Stimulated activated CD4-positive, alpha-beta T cell treated with anti-CD3 and anti-CD28 coated beads, TNF-alpha, amount 100 ng/mL, for 1 hour (primary cell): ENCODE measurements around the gene ZBED4.
"Not testable (repeated sequence)": the region's sequence is repeated elsewhere in the genome, so short reads cannot be mapped to it uniquely, and the experiment has no call there.

ENCODE experiments used
- DNase-seq, 3 donors: peaks; one replicate each; pipeline ENCODE4 v3.0.0-alpha.2; 2020; ENCODE audit warnings: low read depth in 3 of 3, low spot score in 1 of 3

The ZBED4 gene

GRCh38 chr22:49850959-49851802, 2.5 kb upstream of the ZBED4 start:
- no peak for DNase-seq

- not testable (repeated sequence) for DNase-seq
Measured at GRCh38 chr22:49852568-49852897, 1.1 kb upstream of the ZBED4 start.

GRCh38 chr22:49853981-49854831, 562 bp downstream of the ZBED4 start:
- DNase-seq = no peak

GRCh38 chr22:49855251-49855911, 1.7 kb downstream of the ZBED4 start:
- no peak for DNase-seq

GRCh38 chr22:49856343-49856742, 2.7 kb downstream of the ZBED4 start:
- no peak for DNase-seq

GRCh38 chr22:49856766-49857618, 3.3 kb downstream of the ZBED4 start:
- no peak for DNase-seq

GRCh38 chr22:49858827-49859226, 5.2 kb downstream of the ZBED4 start:
- DNase-seq = no peak

- DNase-seq = no peak
Measured at GRCh38 chr22:49861642-49862495, 8.2 kb downstream of the ZBED4 start.

- DNase-seq = no peak
Measured at GRCh38 chr22:49862496-49862776, 8.8 kb downstream of the ZBED4 start.

- DNase-seq = no peak
Measured at GRCh38 chr22:49863931-49864330, 10.3 kb downstream of the ZBED4 start.

GRCh38 chr22:49865156-49865555, 11.5 kb downstream of the ZBED4 start:
- no peak for DNase-seq

- DNase-seq = no peak
Measured at GRCh38 chr22:49866134-49866533, 12.5 kb downstream of the ZBED4 start.

- no peak for DNase-seq
Measured at GRCh38 chr22:49866646-49867045, 13.0 kb downstream of the ZBED4 start.

GRCh38 chr22:49867303-49868265, 13.9 kb downstream of the ZBED4 start:
- DNase-seq = no peak

GRCh38 chr22:49869086-49869830, 15.6 kb downstream of the ZBED4 start:
- no peak for DNase-seq

GRCh38 chr22:49869845-49870712, 16.4 kb downstream of the ZBED4 start:
- DNase-seq = no peak

GRCh38 chr22:49871482-49871881, 17.8 kb downstream of the ZBED4 start:
- DNase-seq = no peak
